ENCODE measurements around the gene ZNF609. TPM values are rescaled to one million over a fixed set of nuclear protein-coding genes. Genes with fewer than 3 reads are reported as not detected.
A peak's percentile ranks its signal among the peaks of the same experiment; 100 is the strongest.

Gene ZNF609, protein sequence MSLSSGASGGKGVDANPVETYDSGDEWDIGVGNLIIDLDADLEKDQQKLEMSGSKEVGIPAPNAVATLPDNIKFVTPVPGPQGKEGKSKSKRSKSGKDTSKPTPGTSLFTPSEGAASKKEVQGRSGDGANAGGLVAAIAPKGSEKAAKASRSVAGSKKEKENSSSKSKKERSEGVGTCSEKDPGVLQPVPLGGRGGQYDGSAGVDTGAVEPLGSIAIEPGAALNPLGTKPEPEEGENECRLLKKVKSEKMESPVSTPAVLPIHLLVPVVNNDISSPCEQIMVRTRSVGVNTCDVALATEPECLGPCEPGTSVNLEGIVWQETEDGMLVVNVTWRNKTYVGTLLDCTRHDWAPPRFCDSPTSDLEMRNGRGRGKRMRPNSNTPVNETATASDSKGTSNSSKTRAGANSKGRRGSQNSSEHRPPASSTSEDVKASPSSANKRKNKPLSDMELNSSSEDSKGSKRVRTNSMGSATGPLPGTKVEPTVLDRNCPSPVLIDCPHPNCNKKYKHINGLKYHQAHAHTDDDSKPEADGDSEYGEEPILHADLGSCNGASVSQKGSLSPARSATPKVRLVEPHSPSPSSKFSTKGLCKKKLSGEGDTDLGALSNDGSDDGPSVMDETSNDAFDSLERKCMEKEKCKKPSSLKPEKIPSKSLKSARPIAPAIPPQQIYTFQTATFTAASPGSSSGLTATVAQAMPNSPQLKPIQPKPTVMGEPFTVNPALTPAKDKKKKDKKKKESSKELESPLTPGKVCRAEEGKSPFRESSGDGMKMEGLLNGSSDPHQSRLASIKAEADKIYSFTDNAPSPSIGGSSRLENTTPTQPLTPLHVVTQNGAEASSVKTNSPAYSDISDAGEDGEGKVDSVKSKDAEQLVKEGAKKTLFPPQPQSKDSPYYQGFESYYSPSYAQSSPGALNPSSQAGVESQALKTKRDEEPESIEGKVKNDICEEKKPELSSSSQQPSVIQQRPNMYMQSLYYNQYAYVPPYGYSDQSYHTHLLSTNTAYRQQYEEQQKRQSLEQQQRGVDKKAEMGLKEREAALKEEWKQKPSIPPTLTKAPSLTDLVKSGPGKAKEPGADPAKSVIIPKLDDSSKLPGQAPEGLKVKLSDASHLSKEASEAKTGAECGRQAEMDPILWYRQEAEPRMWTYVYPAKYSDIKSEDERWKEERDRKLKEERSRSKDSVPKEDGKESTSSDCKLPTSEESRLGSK (N-terminal part only)
- polyA plus RNA-seq (ENCODE audit: insufficient read length in 4 of 4), result 10 to 100 TPM; 33.6 to 37.6 (median 35.7) TPM

- peak; percentile 81 to 95 (median 92) for DNase-seq (ENCODE audit: low read depth in 4 of 4, low spot score in 3 of 4)
These were observed at the start of gene ZNF609 for GRCh38 chr15:64460206-64460723. Gene ZNF609, plus strand, starts transcription at chr15:64460578. Its CDS starts 38,842 bp downstream, at chr15:64499420.

GRCh38 chr15:64412216-64412615 is 48.2 kb upstream of the ZNF609 start:
- DNase-seq (ENCODE audit: low read depth in 4 of 4, low spot score in 3 of 4), result no peak

GRCh38 chr15:64422697-64423096 is 37.7 kb upstream of the ZNF609 start:
- DNase-seq (ENCODE audit: low read depth in 4 of 4, low spot score in 3 of 4), result no peak

GRCh38 chr15:64423970-64424369 is 36.4 kb upstream of the ZNF609 start:
- DNase-seq (ENCODE audit: low read depth in 4 of 4, low spot score in 3 of 4), result no peak

DNA sequence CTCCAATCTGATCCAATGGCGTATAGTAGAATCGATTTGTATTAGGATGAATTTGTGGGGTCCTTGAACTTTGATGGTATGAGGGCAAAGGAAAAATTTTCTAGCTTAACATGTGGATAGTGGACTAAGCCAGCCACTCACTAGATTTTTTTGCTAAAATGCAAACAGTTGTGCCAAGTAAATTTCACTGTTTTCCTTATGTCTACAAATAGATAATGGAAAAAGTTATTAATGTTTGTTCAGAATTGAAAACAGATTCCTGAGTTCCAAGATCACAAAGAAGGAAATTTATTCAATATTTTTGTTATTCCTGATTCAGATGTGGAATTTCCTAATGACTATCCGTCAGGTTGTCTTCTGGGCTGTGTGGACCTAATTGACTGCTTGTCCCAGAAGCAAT is 35.2 kb upstream of the ZNF609 start:
- DNase-seq (ENCODE audit: low read depth in 4 of 4, low spot score in 3 of 4), result no peak

DNA sequence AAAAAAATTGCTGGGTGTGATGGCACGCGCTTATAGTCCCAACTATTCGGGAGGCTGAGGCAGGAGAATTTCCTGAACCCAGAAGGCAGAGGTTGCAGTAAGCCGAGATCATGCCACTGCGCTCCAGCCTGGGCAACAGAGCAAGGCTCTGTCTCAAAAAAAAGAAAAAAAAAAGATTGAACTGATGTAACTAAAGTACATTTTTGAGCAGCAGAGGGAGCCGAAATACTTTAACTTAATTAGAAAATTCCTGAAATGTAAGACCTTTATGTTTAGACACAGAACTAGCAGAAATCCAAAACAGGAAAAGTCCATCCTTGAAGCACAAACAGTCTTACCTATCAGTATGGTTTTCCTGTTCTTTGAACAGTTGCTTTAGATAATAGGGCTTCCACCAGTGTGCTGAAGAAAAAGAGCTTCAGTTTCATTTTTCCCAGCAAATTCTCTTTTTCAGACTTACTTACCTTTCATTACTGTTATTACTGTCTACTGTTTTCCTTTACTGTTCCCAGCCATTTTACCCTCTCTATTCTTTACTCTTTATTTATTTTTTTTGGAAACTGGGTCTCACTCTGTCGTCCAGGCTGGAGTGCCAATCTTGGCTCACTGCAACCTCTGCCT is 33.4 kb upstream of the ZNF609 start:
- DNase-seq (ENCODE audit: low read depth in 4 of 4, low spot score in 3 of 4), result peak in 2 of 4 donors; percentile 24 to 30

DNA sequence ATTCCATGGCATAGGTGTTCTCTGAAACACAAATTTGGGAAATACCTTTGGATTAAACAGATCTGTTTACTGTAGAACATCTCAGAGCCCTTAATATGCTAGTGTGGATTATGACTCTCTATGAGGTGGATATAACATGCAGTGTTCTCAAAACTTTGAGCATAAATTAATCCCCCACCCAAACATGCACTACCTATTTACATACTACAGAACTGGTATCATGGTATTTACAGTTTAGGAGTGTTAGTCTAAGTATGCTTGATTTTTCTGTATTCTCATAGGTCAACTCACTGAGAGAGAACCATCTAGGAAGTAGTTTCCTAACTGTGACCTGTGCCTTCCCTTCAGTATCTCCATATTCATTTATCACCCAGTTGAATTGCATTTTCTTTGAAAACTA is 30.9 kb upstream of the ZNF609 start:
- DNase-seq (ENCODE audit: low read depth in 4 of 4, low spot score in 3 of 4), result no peak

- DNase-seq (ENCODE audit: low read depth in 4 of 4, low spot score in 3 of 4), result peak in 2 of 4 donors; percentile 33 to 42
These were observed 30.2 kb upstream of the ZNF609 start for GRCh38 chr15:64430000-64430735.

GRCh38 chr15:64437982-64438381 is 22.4 kb upstream of the ZNF609 start:
- no peak for DNase-seq (ENCODE audit: low read depth in 4 of 4, low spot score in 3 of 4)

DNA sequence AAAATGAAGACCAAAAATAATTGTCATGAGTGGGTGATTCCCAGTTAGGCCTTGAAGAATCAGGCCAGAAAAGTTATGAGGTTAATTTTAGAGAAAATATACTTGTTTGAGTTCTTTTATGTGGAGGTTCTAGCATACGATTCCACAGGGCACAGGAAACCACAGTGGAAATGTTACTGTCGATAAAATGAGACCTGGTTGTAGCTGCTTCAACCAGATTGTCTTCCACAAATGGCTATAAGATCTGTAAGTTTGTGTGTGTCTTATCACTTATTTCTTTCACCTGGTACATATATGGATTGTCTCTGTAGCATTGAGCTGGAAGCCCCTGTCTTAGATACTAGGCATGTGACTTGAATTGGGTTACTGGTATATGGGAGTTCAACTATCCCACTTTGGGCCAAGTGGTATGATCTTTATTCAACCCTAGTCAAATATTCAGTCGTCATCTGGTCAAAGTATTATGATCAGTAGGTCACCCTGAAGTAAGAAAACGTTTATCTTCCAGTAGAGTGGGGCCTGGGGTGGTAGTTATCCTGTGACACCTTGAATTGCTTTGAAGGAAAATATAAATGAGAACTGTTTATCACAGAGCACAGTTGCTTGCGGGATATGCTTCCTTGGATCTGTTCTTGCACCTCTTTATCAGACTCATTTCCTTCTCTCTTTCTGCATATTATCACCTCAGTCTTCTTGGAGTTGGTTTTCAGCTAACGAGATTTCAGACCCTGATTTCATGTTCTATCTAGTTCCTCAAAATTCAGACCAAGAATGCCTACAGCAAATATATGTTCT is 21.5 kb upstream of the ZNF609 start:
- no peak for DNase-seq (ENCODE audit: low read depth in 4 of 4, low spot score in 3 of 4)

- DNase-seq (ENCODE audit: low read depth in 4 of 4, low spot score in 3 of 4), result no peak
These were observed 18.5 kb upstream of the ZNF609 start for GRCh38 chr15:64441852-64442251.

DNA sequence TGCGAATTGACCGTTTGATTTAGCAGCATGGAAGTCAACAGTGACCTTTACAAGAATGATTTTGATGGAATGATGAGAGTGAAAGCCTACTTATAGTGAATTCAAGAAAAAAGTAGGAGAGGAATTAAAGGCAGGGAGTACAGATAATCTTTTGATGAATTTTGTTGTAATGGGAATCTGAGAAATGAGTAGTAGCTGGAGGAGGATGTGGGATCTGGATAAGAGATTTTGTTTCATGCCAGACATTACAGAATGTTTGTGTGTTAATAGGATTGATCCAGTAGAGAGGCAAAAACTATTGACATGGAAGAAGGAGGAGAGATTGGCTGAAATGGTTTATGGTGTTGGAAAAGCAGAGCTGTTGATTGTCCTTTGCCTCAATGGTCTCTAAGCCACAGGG is 17.4 kb upstream of the ZNF609 start:
- DNase-seq (ENCODE audit: low read depth in 4 of 4, low spot score in 3 of 4), result no peak

GRCh38 chr15:64443747-64444621 is 16.4 kb upstream of the ZNF609 start:
- DNase-seq (ENCODE audit: low read depth in 4 of 4, low spot score in 3 of 4), result no peak

DNA sequence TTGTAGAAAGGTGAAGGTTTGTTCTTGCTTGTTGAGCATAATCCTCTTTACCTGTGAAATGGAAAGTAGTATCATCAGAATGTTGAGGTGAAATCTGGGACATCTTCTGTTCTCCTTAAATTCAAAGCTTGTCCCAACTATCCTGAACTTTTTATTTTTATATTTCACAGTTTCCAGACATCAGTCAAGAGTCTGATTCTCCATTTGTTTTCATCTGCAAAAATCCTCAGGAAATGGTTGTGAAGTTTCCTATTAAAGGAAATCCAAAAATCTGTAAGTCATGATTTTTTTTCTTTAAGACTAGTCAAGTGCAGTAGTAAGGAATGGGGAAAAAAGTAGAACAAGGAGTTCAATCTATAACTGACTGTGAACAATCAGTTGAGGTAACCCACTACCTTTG is 15.5 kb upstream of the ZNF609 start:
- DNase-seq (ENCODE audit: low read depth in 4 of 4, low spot score in 3 of 4), result no peak

DNA sequence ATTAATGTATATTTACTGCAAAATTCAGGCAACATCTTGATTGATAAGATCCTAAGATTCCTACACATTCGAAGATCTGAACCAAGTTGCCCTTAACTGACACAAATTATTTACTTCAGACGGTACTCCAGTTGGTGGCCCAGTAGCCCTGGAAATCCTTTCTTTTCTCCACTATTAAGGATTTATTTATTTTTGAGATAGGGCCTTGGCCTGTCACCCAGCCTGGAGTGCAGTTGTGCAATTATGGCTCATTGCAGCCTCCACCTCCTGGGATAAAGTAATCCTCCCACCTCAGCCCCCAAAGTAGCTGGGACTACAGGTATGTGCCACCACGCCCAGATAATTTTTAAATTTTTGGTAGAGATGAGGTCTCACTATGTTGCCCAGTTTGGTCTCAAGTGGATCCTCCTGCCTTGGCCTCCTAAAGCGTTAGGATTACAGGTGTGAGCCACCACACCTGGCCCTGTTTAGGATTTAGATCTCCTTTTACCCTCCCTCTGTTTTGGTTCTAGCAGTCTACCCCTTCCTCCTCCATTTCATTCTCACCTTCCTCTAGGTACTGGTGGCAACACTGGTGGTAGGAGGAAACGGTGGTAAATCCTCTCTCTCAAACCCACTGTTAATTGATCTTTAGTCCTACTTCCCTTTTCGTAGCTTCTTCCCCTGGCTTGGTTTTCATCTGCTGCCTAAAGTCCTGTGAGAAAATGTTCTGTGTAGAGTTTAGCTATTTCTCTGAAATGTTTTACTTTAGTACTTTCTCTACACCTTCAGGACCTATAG is 12.7 kb upstream of the ZNF609 start:
- DNase-seq (ENCODE audit: low read depth in 4 of 4, low spot score in 3 of 4), result no peak

DNA sequence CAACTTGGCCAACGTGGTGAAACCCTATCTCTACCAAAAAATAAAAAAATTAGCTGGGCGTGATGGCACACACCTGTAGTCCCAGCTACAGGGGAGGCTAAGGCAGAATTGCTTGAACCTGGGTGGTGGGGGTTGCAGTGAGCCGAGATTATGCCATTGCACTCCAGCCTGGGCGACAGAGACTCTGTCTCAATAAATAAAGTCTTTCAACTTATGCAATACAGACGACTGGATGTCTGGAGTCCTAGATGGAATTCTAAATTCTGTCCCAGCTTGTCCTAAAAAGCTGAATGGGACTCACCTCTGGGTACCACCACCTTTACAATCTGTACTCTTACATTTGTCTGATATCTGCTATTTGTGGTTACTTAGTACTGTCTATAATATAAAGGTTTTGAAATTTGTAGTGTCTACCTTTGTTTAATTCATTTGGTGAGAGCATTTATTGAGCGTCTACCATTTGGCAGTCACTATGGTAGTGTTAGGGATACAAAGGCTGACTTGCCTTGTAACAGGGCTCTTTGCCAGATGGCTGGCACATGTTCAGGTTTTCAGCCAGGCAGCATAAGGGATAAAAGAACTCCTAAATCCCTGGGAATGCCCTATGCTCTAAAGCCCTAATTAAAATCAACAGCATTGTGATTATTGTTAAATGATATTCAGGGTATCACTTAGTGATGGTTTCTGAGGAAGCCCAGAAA is 7.2 kb upstream of the ZNF609 start:
- DNase-seq (ENCODE audit: low read depth in 4 of 4, low spot score in 3 of 4), result no peak

Measured in left renal pelvis (tissue), 4 donors.